Skeletal muscle cell (primary cell): ENCODE data around the gene KIAA0513.
"Not testable (repeated sequence)": the region's sequence is repeated elsewhere in the genome, so short reads cannot be mapped to it uniquely, and the experiment has no call there.

Source experiments
- DNase-seq: peaks from one replicate; pipeline ENCODE4 v3.0.0-alpha.2; 2010; ENCODE audit warnings: low read depth
- H3K4me3 ChIP-seq: 2 replicates; pipeline ENCODE4 v1.5.1; 2011; ENCODE audit warnings: low read depth, mild to moderate bottlenecking, control low read depth, low read length, moderate library complexity

The KIAA0513 gene

GRCh38 chr16:85098565-85098964 is 71.0 kb downstream of the KIAA0513 start:
- DNase-seq: no peak
- no peak overlapping the region for H3K4me3 ChIP-seq

- H3K4me3 ChIP-seq: no peak overlapping the region
- no peak for DNase-seq
Observed at GRCh38 chr16:85100265-85100664, 72.7 kb downstream of the KIAA0513 start.

GRCh38 chr16:85101956-85102630 is 74.5 kb downstream of the KIAA0513 start:
- no peak for DNase-seq
- no peak overlapping the region for H3K4me3 ChIP-seq

GRCh38 chr16:85103114-85104079 is 75.8 kb downstream of the KIAA0513 start:
- no peak overlapping the region for H3K4me3 ChIP-seq

GRCh38 chr16:85104147-85104546 is 76.6 kb downstream of the KIAA0513 start:
- H3K4me3 ChIP-seq: no peak overlapping the region
- DNase-seq: no peak

More at GRCh38 chr16:85103114-85104079, 75.8 kb downstream of the KIAA0513 start:
- no peak for DNase-seq

GRCh38 chr16:85104821-85105391 is 77.3 kb downstream of the KIAA0513 start:
- DNase-seq: no peak
- H3K4me3 ChIP-seq: no peak overlapping the region

- no peak for DNase-seq
- H3K4me3 ChIP-seq: no peak overlapping the region
Observed at GRCh38 chr16:85105475-85105874, 77.9 kb downstream of the KIAA0513 start.

GRCh38 chr16:85107083-85107482 is 79.5 kb downstream of the KIAA0513 start:
- DNase-seq: no peak
- H3K4me3 ChIP-seq: no peak overlapping the region

- H3K4me3 ChIP-seq: no peak overlapping the region
- DNase-seq: no peak
Observed at GRCh38 chr16:85107532-85107931, 79.9 kb downstream of the KIAA0513 start.

GRCh38 chr16:85110105-85110504 is 82.5 kb downstream of the KIAA0513 start:
- DNase-seq: no peak
- no peak overlapping the region for H3K4me3 ChIP-seq

GRCh38 chr16:85111184-85111583 is 83.6 kb downstream of the KIAA0513 start:
- no peak overlapping the region for H3K4me3 ChIP-seq

GRCh38 chr16:85112364-85112763 is 84.8 kb downstream of the KIAA0513 start, which contains the start of gene CIBAR2:
CIBAR2 (minus strand) TSS chr16:85112472; CDS start chr16:85112352, 120 bp downstream.
- DNase-seq: no peak
- H3K4me3 ChIP-seq: no peak within 1 kb of the TSS

More at GRCh38 chr16:85111184-85111583, 83.6 kb downstream of the KIAA0513 start:
- DNase-seq: no peak

- no peak overlapping the region for H3K4me3 ChIP-seq
- DNase-seq: no peak
Observed at GRCh38 chr16:85113168-85113733, 85.7 kb downstream of the KIAA0513 start.

GRCh38 chr16:85113913-85114312 is 86.3 kb downstream of the KIAA0513 start:
- no peak for DNase-seq
- H3K4me3 ChIP-seq: no peak overlapping the region

GRCh38 chr16:85114909-85115567 is 87.4 kb downstream of the KIAA0513 start:
- DNase-seq: no peak

GRCh38 chr16:85117418-85117817 is 89.8 kb downstream of the KIAA0513 start:
- no peak for DNase-seq
- H3K4me3 ChIP-seq: no peak overlapping the region

More at GRCh38 chr16:85114909-85115567, 87.4 kb downstream of the KIAA0513 start:
- no peak overlapping the region for H3K4me3 ChIP-seq

GRCh38 chr16:85120006-85120340 is 92.4 kb downstream of the KIAA0513 start:
- H3K4me3 ChIP-seq: no peak overlapping the region
- DNase-seq: no peak

GRCh38 chr16:85123441-85123840 is 95.8 kb downstream of the KIAA0513 start:
- not testable (repeated sequence) for DNase-seq, H3K4me3 ChIP-seq

- no peak for DNase-seq
- no peak overlapping the region for H3K4me3 ChIP-seq
Observed at GRCh38 chr16:85123891-85124635, 96.5 kb downstream of the KIAA0513 start.
